Mesothelial cell of epicardium (in vitro differentiated cells): ENCODE measurements around the gene ACACA. TPM values are rescaled to one million over a fixed set of nuclear protein-coding genes. Genes with fewer than 3 reads are reported as not detected.

ENCODE experiments used
- DNase-seq, 2 experiments: peaks; one replicate each; pipeline ENCODE4 v3.0.0; 2021; ENCODE audit warnings: low spot score in 2 of 2; ENCODE audit not compliant: unreplicated experiment in 2 of 2
- H3K27ac Mint-ChIP-seq: 2 replicates; pipeline ENCODE4 v1.8.0; 2021; ENCODE audit warnings: mixed read lengths
- H3K27me3 Mint-ChIP-seq: 2 replicates; pipeline ENCODE4 v1.8.0; 2021; ENCODE audit warnings: low read depth, mixed read lengths
- H3K36me3 Mint-ChIP-seq: 2 replicates; pipeline ENCODE4 v1.8.0; 2021; ENCODE audit warnings: mixed read lengths
- H3K4me1 Mint-ChIP-seq: 2 replicates; pipeline ENCODE4 v1.8.0; 2021; ENCODE audit warnings: mixed read lengths
- H3K4me3 Mint-ChIP-seq: 2 replicates; pipeline ENCODE4 v1.8.0; 2021; ENCODE audit warnings: mild to moderate bottlenecking, moderate library complexity, mixed read lengths
- H3K9me3 Mint-ChIP-seq: 2 replicates; pipeline ENCODE4 v1.8.0; 2021; ENCODE audit warnings: mixed read lengths
- CTCF ChIP-seq: fragments of 200-600 bp; sonication (generic); IDR thresholded peaks from one replicate; pipeline ENCODE4 v1.5.0; 2021; ENCODE audit warnings: antibody characterized with exemption; ENCODE audit not compliant: unreplicated experiment
- total RNA-seq: library from RNA; stranded (reverse); gene quantifications from 3 replicates; pipeline ENCODE4 v1.2.1, GENCODE V29; 2021

The ACACA gene
- total RNA-seq, 1 donor from 2014 or later: 127 TPM

- Mint-ChIP-seq H3K27ac (no peak overlapping the region), H3K36me3 (peaks cover 31% of the 10 kb centered on the region), H3K4me3 (no peak overlapping the region), H3K9me3 (no peaks in the 10 kb centered on the region), H3K4me1 (peaks cover 13% of the 10 kb centered on the region), H3K27me3 (no peaks in the 10 kb centered on the region)
- no peak for DNase-seq
- TF ChIP-seq CTCF: no peak
Observed at GRCh38 chr17:37094391-37094790, 312.2 kb downstream of the ACACA start.

- no peaks in the 10 kb centered on the region for H3K27me3 Mint-ChIP-seq
- TF ChIP-seq CTCF: no peak
- H3K4me1 Mint-ChIP-seq: peaks cover 26% of the 10 kb centered on the region
- H3K36me3 Mint-ChIP-seq: peaks cover 22% of the 10 kb centered on the region
- no peak for DNase-seq
- no peak overlapping the region for H3K27ac Mint-ChIP-seq
- no peaks in the 10 kb centered on the region for H3K9me3 Mint-ChIP-seq
- H3K4me3 Mint-ChIP-seq: no peak overlapping the region
Observed at GRCh38 chr17:37092701-37093100, 313.9 kb downstream of the ACACA start.

- H3K4me1 Mint-ChIP-seq: peaks cover 28% of the 10 kb centered on the region
- H3K27ac Mint-ChIP-seq: no peak overlapping the region
- no peak overlapping the region for H3K4me3 Mint-ChIP-seq
- no peaks in the 10 kb centered on the region for H3K9me3 Mint-ChIP-seq
- no peak for TF ChIP-seq CTCF
- H3K36me3 Mint-ChIP-seq: peaks cover 17% of the 10 kb centered on the region
- no peaks in the 10 kb centered on the region for H3K27me3 Mint-ChIP-seq
- DNase-seq: no peak
Observed at GRCh38 chr17:37092071-37092470, 314.6 kb downstream of the ACACA start.

- H3K27ac Mint-ChIP-seq: peak overlapping the region; percentile 12
- peaks cover 28% of the 10 kb centered on the region for H3K4me1 Mint-ChIP-seq
- no peak for DNase-seq
- H3K4me3 Mint-ChIP-seq: no peak overlapping the region
- no peak for TF ChIP-seq CTCF
- H3K9me3 Mint-ChIP-seq: no peaks in the 10 kb centered on the region
- peaks cover 10% of the 10 kb centered on the region for H3K36me3 Mint-ChIP-seq
- H3K27me3 Mint-ChIP-seq: no peaks in the 10 kb centered on the region
Observed at GRCh38 chr17:37090941-37091340, 315.7 kb downstream of the ACACA start.

GRCh38 chr17:37089956-37090355 lies 316.7 kb downstream of the ACACA start:
- TF ChIP-seq CTCF: no peak
- peaks cover 28% of the 10 kb centered on the region for H3K4me1 Mint-ChIP-seq
- H3K27ac Mint-ChIP-seq: peak overlapping the region; percentile 62
- peaks cover 13% of the 10 kb centered on the region for H3K36me3 Mint-ChIP-seq
- H3K27me3 Mint-ChIP-seq: no peaks in the 10 kb centered on the region
- no peak for DNase-seq
- H3K4me3 Mint-ChIP-seq: no peak overlapping the region
- H3K9me3 Mint-ChIP-seq: no peaks in the 10 kb centered on the region

GRCh38 chr17:37088913-37089312 lies 317.7 kb downstream of the ACACA start:
- H3K36me3 Mint-ChIP-seq: peaks cover 9% of the 10 kb centered on the region
- peaks cover 35% of the 10 kb centered on the region for H3K4me1 Mint-ChIP-seq
- H3K27ac Mint-ChIP-seq: peak overlapping the region; percentile 67
- no peak for TF ChIP-seq CTCF
- no peak for DNase-seq
- no peaks in the 10 kb centered on the region for H3K27me3 Mint-ChIP-seq
- H3K4me3 Mint-ChIP-seq: no peak overlapping the region
- H3K9me3 Mint-ChIP-seq: no peaks in the 10 kb centered on the region
